ENCODE measurements around the gene DHCR24.
"Not testable (repeated sequence)": the region's sequence is repeated elsewhere in the genome, so short reads cannot be mapped to it uniquely, and the experiment has no call there.

The DHCR24 gene

GRCh38 chr1:54886724-54887664 lies at the start of gene DHCR24:
TSS of gene DHCR24 (minus strand) at chr1:54887195. CDS start at chr1:54887119, 76 bp downstream.
- no peak for TF ChIP-seq CTCF (IDR thresholded peaks at IDR 0.05; ENCODE audit: low read depth, low read length, missing control alignments)
- DNase-seq (ENCODE audit: low read depth): peak; percentile 33
- H3K4me3 ChIP-seq (ENCODE audit: low read depth, low read length): peak within 1 kb of the TSS; percentile 79

GRCh38 chr1:54936791-54937190 lies 49.8 kb upstream of the DHCR24 start:
- no peak for TF ChIP-seq CTCF (IDR thresholded peaks at IDR 0.05; ENCODE audit: low read depth, low read length, missing control alignments)
- no peak overlapping the region for H3K4me3 ChIP-seq (ENCODE audit: low read depth, low read length)
- no peak for DNase-seq (ENCODE audit: low read depth)

- TF ChIP-seq CTCF (IDR thresholded peaks at IDR 0.05; ENCODE audit: low read depth, low read length, missing control alignments): no peak
- H3K4me3 ChIP-seq (ENCODE audit: low read depth, low read length): no peak overlapping the region
- no peak for DNase-seq (ENCODE audit: low read depth)
These were observed 47.9 kb upstream of the DHCR24 start for GRCh38 chr1:54934869-54935268.

- H3K4me3 ChIP-seq (ENCODE audit: low read depth, low read length); DNase-seq (ENCODE audit: low read depth): not testable (repeated sequence)
These were observed 47.1 kb upstream of the DHCR24 start for GRCh38 chr1:54934081-54934480.

- no peak for DNase-seq (ENCODE audit: low read depth)
- H3K4me3 ChIP-seq (ENCODE audit: low read depth, low read length): no peak overlapping the region
- no peak for TF ChIP-seq CTCF (IDR thresholded peaks at IDR 0.05; ENCODE audit: low read depth, low read length, missing control alignments)
These were observed 44.4 kb upstream of the DHCR24 start for GRCh38 chr1:54931275-54931840.

- no peak overlapping the region for H3K4me3 ChIP-seq (ENCODE audit: low read depth, low read length)
- DNase-seq (ENCODE audit: low read depth): no peak
- no peak for TF ChIP-seq CTCF (IDR thresholded peaks at IDR 0.05; ENCODE audit: low read depth, low read length, missing control alignments)
These were observed 42.7 kb upstream of the DHCR24 start for GRCh38 chr1:54929700-54930099.

GRCh38 chr1:54928327-54928726 lies 41.3 kb upstream of the DHCR24 start:
- no peak for TF ChIP-seq CTCF (IDR thresholded peaks at IDR 0.05; ENCODE audit: low read depth, low read length, missing control alignments)
- H3K4me3 ChIP-seq (ENCODE audit: low read depth, low read length): no peak overlapping the region
- no peak for DNase-seq (ENCODE audit: low read depth)
